NCI-H524 treated with DMSO at 0.1 percent for 48 hours (cell line): Measurements from ENCODE around the gene TSPAN18.
A peak's percentile ranks its signal among the peaks of the same experiment; 100 is the strongest.

Experiments used
- DNase-seq: peaks from one replicate; lab custom pipeline; 2025; lab: John Stamatoyannopoulos, UW

The TSPAN18 gene, protein sequence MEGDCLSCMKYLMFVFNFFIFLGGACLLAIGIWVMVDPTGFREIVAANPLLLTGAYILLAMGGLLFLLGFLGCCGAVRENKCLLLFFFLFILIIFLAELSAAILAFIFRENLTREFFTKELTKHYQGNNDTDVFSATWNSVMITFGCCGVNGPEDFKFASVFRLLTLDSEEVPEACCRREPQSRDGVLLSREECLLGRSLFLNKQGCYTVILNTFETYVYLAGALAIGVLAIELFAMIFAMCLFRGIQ

DNA sequence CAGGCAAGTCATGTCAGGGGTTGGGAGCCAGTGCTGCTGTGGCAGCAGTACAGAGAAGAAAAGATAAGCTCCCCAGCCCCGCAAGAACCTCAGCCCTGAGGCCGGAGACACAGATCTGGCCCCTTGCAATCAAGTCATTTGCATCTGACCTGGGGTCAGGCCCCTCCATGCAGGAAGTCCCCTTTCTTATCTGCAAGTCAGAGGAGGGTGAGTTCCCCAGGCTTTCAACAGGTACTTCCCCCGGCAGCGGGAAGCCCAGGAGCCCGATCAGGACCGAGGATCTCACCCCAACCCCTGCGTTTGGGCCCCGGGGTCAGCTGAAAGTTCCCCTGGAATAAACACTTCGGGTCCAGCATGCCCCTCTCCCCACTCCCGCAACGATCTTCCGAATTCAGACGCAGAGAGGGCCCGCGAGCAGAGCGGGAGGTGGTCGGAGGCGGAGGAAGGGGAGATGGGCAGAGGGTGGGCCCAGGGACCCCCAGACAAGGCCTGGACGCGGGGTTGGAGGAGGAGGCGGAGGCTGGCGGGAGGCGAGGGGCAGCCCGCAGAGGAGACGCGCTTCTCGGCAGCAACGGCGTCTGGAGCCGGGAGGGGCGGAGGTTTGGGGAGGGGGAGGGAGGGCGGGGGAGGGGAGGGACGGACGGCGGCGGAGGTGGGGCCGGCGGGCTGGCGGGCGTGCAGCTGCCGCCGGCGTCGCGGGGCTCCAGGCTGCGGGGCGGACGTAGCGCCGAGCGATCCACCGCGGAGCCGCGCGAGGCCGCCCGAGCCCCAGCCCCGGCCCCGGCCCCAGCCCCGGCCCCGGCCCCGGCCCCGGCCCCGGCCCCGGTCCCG is at the start of gene TSPAN18:
TSPAN18 (plus strand) TSS at position 680 of the 831 bp plus-strand sequence. CDS start 179,455 bp downstream, outside the sequence.
- no peak for DNase-seq

DNA sequence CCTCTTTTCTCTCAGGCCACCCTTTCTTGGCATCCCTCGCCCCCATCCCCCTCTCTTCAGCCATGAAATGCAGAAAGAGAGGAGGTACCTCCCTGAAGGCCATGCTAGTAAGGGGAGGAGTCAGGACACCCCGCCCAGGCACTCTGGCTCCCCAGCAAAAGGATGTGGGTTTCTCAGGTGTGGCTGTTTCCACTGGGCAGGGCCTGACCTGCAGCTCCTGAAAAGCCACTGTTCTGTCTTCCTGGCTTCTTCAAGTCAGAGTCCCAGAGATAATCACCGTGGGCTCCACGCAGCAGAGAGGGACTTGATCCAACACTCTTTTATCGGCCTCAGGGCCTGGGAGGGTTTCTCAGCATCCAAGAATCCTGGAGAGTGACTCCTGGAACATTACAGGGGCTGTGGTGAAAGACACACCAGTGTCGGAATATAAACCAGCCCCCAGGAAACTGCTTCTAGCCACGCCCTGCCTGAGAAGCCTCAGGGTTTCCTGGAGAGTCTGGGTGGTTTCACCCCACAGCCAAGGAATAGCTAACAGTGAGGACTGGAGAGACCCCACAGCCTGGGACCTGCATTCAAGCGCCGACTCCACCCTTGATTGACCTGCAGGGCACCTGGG is 45.7 kb upstream of the TSPAN18 start:
- DNase-seq, result no peak

DNA sequence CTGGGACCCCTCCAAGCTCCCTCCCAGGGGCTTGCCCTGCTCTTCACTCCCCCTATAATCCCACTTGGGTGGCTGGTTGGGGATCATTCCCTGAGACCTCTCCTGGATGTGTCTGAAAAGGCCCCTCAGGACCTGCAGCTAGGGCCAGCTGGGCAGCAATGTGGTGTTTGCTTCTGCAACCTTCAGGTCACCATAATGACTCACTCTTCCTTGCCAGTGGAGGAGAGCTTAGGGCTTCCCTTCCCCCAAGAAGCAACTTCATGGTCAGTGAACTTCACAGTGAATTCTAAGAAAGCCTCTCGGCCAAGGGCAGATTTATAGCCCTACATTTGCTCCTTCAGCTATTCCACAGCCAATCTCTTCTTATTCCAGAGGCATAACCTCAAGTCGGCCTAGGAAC is 45.1 kb upstream of the TSPAN18 start:
- DNase-seq, result no peak

DNA sequence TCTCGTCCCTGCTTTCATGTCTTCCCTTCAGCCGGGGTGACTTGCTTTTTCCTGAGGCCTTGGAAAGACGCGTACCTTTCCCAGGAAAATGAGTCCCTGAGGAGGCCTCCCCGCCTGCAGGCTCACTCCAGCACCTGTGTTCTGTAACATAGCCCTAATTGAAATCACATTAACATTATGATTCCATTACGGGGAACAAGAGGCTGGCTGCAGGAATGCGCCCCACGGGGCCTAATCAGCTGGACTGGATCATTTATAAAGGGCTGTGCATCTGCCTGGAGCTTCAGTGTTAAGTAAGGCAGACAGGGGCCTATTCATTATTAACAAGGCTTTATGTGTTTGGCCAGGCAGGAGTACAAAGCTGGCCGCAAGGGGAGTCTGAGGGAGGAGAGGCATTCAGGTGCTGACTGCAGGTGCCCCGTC is 41.9 kb upstream of the TSPAN18 start:
- no peak for DNase-seq

DNA sequence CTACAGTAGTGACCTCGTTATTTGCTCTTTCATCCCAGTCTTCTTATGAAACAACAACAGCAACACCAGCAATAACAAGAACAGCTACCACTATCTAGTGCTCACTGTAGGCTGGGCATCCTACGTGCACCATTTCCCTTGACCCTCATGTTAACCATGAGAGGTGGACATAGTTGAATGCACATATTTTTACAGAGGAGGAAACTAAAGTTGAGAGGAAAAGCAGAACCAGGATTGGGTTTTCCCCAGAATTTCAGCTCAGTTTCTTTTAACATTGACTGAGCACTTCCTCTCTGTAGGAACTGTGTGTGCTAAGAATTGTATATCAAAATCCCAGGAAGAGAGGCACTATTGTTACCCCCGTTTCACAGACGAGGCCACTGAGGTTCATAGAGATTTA is 39.4 kb upstream of the TSPAN18 start:
- DNase-seq, result no peak

DNA sequence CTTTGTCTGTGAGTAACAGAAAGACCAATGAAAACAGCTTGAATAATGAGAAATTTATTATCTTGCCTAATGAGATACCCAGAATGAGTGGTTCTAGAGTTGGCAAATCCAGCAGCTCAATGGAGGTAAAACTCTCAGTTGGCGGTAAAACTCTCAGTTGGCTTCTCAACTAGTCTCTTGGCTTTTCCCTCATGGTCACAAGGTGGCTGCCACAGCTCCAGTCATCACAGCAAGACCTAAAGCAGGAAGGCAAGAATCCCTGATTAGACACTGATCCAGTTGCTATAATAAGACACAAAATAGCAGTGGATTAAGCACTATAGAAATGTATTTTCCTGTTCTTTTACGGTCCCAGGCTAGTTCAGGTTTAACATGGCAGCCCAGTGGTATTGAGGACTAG is 37.5 kb upstream of the TSPAN18 start:
- DNase-seq, result no peak

DNA sequence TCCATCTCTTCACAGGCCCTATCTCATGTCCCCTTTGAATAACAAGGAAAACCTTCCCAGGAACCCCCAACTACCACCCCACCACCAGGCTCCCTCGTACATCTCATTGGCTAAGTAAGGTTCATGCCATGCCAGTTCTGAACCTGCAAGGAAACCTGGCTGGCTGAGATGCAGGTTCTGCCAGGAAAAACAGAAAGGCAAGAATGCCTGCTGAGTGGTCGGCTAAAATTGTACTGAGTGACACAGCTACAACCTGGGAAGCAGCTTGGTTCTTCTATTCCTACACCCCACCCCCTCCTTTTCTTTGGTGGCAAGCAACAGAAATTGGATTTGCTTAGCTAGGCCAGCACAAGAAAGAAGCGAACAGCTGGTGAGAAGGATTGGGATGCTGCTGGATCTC is 36.1 kb upstream of the TSPAN18 start:
- no peak for DNase-seq

DNA sequence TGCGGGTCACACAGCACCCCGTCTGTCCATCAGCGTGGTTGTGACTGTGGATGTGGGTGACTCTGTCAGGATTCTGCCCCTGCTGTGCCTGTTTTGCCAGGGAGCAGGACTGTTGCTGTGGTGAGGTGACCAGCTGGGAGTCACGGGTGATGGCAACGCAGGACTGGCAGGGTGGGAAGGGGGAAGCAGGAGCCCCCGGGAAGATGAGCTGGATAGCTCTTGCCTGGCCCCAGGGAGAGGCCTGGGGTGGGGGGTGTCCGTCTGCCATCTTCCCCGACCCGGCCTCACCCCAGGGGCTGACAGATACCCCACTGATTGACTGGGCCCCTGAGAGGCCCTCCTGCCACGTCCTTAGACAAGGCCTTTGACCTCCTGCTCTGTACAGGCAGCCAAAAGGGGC is 34.3 kb upstream of the TSPAN18 start:
- no peak for DNase-seq

DNA sequence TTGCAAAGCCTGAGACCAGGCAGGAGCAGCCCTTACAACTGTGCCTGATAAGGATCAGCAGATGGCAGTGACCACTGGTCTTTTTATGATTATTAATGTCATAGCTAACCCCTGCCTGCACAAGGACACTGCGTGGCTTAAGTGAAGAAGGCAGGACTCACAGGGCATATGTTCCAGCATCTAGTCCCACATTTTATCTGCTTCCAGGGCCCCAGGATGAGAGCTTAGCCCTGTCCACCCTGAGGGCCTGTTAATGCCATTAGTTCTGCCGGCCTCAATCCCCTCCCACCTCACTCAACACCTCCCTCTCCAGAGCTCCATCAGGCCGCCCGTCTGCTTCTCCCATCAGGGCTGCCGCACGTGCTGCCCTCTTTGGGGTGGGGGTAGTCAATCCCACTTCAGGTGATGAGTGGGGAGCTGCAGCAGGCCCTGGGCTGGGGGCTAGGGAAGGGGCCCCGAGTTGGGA is 33.1 kb upstream of the TSPAN18 start:
- DNase-seq, result peak; percentile 53

DNA sequence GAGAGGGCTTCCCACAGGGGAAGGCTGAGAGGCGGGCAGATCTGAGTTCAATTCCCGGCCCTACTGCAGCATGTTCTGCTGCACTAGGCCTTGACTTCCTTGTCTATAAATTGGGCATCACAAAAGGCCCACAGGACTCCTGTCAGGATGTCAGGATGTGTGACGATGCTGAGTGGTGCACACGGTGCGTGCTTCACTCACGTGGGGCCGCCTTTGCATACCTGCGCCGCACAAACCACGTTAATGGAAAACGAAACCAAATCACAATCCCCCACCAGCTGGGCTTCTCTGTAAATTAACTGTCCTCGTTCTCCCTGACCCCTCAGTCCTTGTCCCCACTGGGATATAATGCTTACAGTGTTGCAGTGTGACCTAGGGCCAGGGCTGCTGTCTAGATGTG is 32.3 kb upstream of the TSPAN18 start:
- no peak for DNase-seq

DNA sequence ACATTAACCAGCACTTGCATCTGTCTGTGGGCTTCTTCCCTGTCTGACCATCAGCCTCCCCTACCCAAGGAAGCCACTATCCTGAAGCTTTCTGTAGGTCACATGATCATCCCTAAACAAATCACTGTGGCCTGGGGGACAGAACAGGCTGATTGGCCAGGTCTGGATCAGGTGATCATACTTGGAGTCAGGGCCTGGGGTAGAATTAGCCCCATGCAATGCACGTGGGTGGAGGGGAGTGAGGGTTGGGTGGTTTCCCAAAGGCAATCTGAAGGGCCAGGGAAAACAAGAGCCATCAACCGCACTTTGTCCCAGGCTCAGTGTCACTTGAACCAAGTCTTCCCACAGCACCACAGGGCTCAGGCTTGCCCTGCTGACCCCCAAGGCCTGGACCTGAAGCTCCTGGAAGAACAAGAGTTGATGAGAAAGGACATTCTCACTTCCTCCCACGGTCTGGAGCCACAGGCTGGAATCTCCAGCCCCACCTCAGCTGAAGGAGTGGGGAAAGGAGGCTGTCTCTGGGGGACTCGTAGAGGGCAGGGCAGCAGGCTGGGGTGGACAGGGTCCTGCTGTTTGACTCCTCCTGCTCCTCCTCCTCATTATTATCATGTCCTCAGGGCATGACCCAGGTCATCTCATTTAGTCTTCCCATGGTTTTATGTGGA is 31.5 kb upstream of the TSPAN18 start:
- no peak for DNase-seq

DNA sequence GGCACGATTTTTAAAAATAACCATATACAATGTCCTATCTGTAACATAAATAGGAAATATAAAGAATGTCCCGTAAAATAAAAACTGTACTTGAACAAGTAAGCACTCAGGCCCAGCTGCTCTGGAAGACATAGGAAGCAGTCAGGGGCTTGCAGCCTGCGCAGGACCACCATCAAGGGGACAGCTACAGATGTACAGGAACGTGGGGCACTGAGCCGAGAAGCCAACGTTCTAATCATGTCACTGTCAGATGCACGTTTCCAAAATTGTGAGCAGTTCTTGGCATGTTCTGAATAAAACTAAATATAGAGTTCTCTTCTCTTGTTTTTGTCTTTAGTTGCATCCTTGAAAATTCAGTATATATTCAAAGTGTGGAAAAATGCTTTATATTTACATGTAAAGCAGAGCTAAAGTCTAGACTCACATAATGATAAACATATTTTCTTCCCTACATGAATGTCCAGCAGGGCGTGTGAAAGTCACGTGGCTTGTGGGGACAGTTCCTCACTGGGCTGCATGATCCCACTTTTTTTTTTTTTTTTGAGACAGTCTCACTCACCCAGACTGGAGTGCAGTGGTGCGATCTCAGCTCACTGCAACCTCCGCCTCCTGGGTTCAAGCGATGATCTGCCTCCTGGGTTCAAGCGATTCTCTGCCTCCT is 28.4 kb upstream of the TSPAN18 start:
- no peak for DNase-seq

DNA sequence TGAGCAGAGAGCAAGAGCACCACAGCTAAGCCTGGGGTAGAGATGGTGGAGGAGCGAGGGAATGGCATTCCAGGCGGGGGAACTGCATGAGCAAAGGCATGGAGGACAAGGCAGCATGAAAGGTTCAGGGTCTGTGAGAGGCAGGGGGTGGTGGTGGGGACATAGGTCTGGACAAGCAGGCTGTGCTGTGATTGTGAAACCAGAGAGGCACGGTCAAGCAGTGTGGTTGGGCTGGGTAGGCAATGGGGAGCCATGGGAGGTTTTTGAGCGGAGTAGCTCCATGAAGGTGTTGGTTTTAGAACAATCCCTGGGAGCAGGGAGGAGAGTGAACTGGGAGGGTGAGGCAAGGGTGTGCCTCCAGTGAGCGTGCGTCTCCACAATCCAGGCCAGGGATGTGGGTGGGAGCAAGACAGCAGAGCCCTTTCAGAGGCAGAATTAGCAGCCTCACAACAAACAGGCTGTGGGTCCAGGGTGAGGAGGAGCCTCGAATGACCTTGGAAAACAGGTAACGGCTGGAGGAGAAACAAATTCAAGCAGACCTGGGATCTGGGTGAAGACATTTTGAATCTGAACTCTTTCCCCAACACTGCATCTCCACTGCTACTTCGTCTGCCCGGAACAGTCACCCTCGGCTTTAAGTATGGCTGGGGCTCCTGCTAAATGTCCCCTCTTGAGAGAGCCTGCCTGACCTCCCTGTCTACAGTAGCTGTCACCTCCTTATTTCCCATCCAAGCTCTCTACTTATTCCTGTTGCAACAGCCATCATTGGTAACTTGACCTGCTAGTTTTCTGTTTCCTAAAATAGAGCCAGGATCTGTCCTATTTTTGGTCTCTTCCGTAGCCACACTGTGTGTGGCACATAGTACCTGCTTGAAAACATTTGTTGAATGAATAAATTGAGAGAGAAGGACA is 27.0 kb upstream of the TSPAN18 start:
- DNase-seq, result no peak

DNA sequence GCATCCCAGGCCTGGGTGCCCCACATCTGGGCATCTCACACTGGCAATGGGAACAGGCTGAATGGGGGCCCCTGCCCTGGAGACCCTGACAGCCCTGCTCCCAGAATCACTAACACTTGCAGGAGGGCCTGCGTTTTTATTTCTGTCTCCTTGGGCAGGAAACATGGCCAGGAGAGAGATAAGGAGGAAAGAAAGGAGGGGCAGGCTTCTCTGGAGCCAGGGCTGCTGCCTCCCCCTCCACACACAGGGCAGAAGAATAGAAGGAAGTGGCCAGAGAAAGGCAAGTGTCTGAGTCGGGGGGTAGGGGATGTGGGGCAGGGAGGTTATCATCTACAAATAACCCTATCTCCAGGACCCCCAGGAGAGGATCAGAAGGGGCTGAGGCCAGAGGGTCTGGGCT is 25.5 kb upstream of the TSPAN18 start:
- no peak for DNase-seq

DNA sequence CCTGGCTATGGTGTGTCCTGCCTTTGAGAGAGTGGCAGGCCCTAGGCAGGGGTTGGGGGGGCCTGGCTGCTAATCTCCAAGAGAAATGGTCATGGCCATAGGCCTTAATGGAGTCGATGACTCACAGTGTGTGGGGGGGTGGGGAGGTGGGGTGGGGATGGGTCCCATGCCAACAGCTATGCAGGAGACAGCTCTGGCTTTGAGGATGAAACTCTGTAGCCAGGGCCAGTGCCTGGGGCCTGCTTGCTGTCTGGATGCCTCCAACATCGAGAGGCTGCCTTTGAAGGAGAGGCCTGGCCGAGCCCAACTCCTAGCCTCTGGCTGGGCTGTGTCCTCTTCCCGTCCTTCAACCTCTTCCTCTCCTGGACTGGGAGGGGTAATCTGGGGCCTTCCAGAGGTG is 23.9 kb upstream of the TSPAN18 start:
- DNase-seq, result no peak

DNA sequence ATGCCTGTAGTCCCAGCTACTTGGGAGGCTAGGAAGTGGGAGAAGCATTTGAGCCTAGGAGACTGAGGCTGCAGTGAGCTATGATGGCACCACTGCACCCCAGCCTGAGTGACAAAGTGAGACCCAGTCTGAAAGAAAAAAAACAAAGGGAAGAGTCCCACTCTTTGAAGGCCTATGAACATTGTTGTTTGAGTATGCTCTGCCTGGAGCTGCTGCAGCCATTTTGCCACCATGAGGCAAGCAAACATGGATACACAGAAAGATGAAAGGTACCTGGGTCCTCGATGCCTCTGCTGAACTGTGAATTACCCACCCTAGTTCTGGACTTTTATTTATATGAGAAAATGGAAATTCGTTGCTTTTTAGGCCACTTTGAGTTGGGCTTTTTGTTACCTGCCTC is 19.7 kb upstream of the TSPAN18 start:
- DNase-seq, result no peak

DNA sequence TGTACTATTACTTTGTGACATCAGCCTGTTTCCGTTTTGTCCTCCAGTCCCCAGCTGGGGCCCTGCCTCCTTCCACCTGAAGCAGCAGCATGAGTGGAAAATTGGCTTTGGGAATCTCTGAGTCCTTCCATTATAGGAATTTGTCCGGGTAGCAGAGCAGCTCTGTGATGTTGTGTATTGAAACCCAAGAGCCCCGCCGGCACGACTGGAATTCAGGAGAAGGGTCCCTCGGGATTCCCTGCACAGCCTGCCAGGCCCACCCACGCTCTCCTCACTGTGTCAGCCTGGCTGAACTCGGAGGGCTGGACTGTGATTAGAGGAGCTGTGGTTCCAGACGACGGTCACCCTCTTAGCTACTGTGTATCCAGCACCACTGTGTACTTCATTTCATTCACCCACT is 18.8 kb upstream of the TSPAN18 start:
- no peak for DNase-seq

DNA sequence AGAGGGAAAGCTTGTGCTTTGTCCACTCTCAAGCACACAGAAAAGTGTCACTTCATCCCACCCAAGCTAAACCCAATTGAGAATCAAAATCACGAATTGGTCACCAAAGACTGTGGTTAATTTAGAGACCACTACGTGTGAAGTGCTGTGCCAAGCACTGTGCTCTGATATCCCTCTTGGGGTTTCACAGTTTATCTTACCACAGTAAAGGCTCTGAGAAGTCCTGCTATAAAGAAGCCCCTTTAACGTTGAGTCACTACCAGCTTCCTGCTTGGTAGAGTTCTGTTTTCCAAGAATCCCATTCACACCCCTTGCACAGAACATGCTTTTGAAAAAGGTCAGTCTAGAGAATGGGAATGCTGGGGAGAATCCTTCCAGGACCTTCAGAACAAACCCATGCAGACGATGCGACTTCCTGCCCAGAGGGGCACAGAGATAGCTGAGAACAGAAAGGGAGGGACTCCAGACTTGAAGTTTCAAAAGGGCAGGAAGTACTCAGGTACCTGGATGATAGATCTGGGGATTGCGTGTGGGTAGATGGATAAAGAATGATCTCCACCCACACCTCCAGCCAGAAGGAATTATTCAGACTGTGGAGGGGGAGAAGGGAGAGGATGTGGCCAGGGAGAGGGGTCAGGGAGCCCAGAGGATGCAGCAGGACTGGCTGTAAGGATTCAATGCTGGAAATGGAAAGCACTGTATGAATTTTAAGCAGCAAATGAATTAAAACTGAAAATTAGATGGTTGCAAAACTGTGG is 18.1 kb upstream of the TSPAN18 start:
- no peak for DNase-seq

DNA sequence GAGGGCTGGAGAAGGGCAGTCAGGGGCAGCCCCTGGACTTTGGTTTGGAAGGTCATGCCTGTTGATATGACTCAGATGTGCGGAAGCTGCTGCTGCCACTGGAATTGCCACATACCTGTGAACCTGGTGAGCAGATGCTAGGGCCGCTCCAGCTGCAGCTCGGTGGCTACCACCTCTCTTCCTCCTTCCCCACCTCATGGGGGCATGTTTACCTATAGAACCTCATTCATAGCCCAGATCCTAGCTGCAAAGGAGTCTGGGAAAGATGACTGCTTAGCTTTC is 17.5 kb upstream of the TSPAN18 start:
- DNase-seq, result no peak

DNA sequence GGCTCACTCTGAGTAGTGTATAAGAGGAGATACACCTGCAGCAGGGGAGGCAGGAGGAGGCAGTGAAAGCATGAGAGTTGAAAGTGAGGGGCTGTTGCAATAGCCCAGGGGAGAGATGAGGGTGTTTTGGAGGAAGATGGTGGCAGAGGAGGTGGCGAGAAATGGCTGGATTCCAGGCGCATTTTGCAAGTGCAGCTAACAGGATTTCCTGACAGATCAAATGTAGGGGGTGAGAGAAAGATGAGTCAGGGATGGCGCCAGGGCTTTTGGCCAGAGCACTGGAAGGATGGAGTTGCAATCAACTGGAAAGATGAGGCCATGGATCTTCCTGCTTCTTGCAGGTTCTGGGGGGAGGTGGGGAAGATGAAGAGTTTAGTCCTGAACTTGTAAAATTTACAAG is 16.8 kb upstream of the TSPAN18 start:
- no peak for DNase-seq
